A549 (cell line): ENCODE results near the gene ADAM8. TPM values are rescaled to one million over a fixed set of nuclear protein-coding genes. Genes with fewer than 3 reads are reported as not detected.

ENCODE experiments used
- ATAC-seq, 2 experiments: fragments of 200-7000 bp in 1 of 2; fragments of >200 bp in 1 of 2; cut with Nextera tagmentation in 1 of 2; cut with Tn5 transposase in 1 of 2; 3 replicates each; pipeline versions ENCODE4 v1.8.0 to v1.9.1; 2018 to 2020; ENCODE audit warnings: mild to moderate bottlenecking in 1 of 2, moderate library complexity in 1 of 2
- CTCF ChIA-PET: fragments of 300-600 bp; sonication (Branson Sonifier 250); formaldehyde crosslinking; extraction: SDS; loops from one replicate; lab custom pipeline; 2021; ENCODE audit warnings: antibody characterized with exemption, inconsistent platforms; lab: Yijun Ruan, JAX
- POLR2A ChIA-PET: fragments of 350-600 bp; formaldehyde crosslinking; extraction: SDS; loops from one replicate; lab custom pipeline; 2021; ENCODE audit warnings: antibody characterized with exemption, inconsistent platforms; lab: Yijun Ruan, JAX
- DNase-seq, 2 experiments: peaks; one replicate each; pipeline versions ENCODE4 v3.0.0 to v3.0.0-alpha.2; 2011 to 2016; ENCODE audit warnings: low read depth in 1 of 2, low spot score in 1 of 2
- FAIRE-seq: peaks from 2 replicates; lab custom pipeline; 2011; peaks lifted over from hg19 to GRCh38; lab: Jason Lieb, UNC
- H3K27ac ChIP-seq, 2 experiments: fragments of >200 bp; sonication (Bioruptor Twin); formaldehyde crosslinking; 3 replicates each; pipeline ENCODE4 v1.5.1; 2016 to 2017
- H3K4me1 ChIP-seq: fragments of >200 bp; sonication (Bioruptor Twin); formaldehyde crosslinking; 3 replicates; pipeline ENCODE4 v1.6.1; 2016
- H3K4me2 ChIP-seq: fragments of >200 bp; sonication (Bioruptor Twin); formaldehyde crosslinking; 3 replicates; pipeline ENCODE4 v1.6.1; 2016
- H3K4me3 ChIP-seq: fragments of >200 bp; sonication (Bioruptor Twin); formaldehyde crosslinking; 3 replicates; pipeline ENCODE4 v1.5.1; 2016
- H3K9me3 ChIP-seq: fragments of >200 bp; sonication (Bioruptor Twin); formaldehyde crosslinking; 3 replicates; pipeline ENCODE4 v1.6.1; 2016
- CBX2 ChIP-seq: fragments of 200-600 bp; sonication (generic); IDR thresholded peaks from 2 replicates; pipeline ENCODE4 v1.6.1; 2016; ENCODE audit warnings: low read depth, mild to moderate bottlenecking, borderline replicate concordance
- CBX8 ChIP-seq: fragments of 200-600 bp; sonication (generic); IDR thresholded peaks from 2 replicates; pipeline ENCODE4 v1.6.1; 2016
- CHD4 ChIP-seq: fragments of 200-600 bp; sonication (generic); IDR thresholded peaks from 2 replicates; pipeline ENCODE4 v1.6.1; 2016; ENCODE audit warnings: antibody characterized with exemption, mild to moderate bottlenecking, borderline replicate concordance
- EHF ChIP-seq: fragments of 250-450 bp; sonication (Bioruptor Pico); IDR thresholded peaks from 2 replicates; pipeline ENCODE4 v1.5.0; 2020; ENCODE audit warnings: mild to moderate bottlenecking
- EHMT2 ChIP-seq: fragments of 200-600 bp; sonication (generic); IDR thresholded peaks from 2 replicates; pipeline ENCODE4 v1.6.1; 2016; ENCODE audit warnings: antibody characterized with exemption, low read depth, mild to moderate bottlenecking, moderate library complexity
- HEYL ChIP-seq: fragments of 250-450 bp; sonication (Bioruptor Pico); IDR thresholded peaks from 2 replicates; pipeline ENCODE4 v1.8.0; 2021; ENCODE audit warnings: mild to moderate bottlenecking, moderate library complexity
- JUN ChIP-seq, 2 experiments: fragments of >200 bp; sonication (Bioruptor Twin); formaldehyde crosslinking; IDR thresholded peaks; 2 replicates in 1 of 2; 3 replicates in 1 of 2; pipeline ENCODE4 v1.6.1; 2016 to 2017
- KDM5A ChIP-seq: fragments of 200-600 bp; sonication (generic); IDR thresholded peaks from 2 replicates; pipeline ENCODE4 v1.6.1; 2016; ENCODE audit warnings: antibody characterized with exemption, mild to moderate bottlenecking
- MAFK ChIP-seq: fragments of 450-650 bp; IDR thresholded peaks from 2 replicates; pipeline ENCODE4 v1.6.1; 2014; ENCODE audit not compliant: partially characterized antibody
- MYC ChIP-seq: IDR thresholded peaks from 2 replicates; pipeline ENCODE4 v1.6.1; 2012; ENCODE audit warnings: mild to moderate bottlenecking, inconsistent platforms, low read length, improper control_type of control experiment, borderline replicate concordance
- NFE2L2 ChIP-seq: fragments of 150-350 bp; conservative IDR thresholded peaks from 2 replicates; pipeline ENCODE4 v1.6.1; 2014; ENCODE audit warnings: low read length
- POLR2AphosphoS2 ChIP-seq: conservative IDR thresholded peaks from 2 replicates; pipeline ENCODE4 v1.6.1; 2012; ENCODE audit warnings: low read length, improper control_type of control experiment, inconsistent platforms
- RNF2 ChIP-seq: fragments of 200-600 bp; sonication (generic); IDR thresholded peaks from 2 replicates; pipeline ENCODE4 v1.6.1; 2016; ENCODE audit warnings: low read depth, mild to moderate bottlenecking, antibody characterized with exemption, moderate library complexity, borderline replicate concordance
- TFCP2L1 ChIP-seq: fragments of 250-450 bp; sonication (Bioruptor Pico); IDR thresholded peaks from 2 replicates; pipeline ENCODE4 v1.5.0; 2021; ENCODE audit warnings: mild to moderate bottlenecking
- ZC3H11A ChIP-seq: fragments of 450-650 bp; IDR thresholded peaks from 2 replicates; pipeline ENCODE4 v1.6.1; 2014; ENCODE audit warnings: antibody characterized with exemption, mild to moderate bottlenecking
- ZFP36 ChIP-seq: fragments of 450-650 bp; IDR thresholded peaks from 2 replicates; pipeline ENCODE4 v1.6.1; 2014; ENCODE audit warnings: borderline replicate concordance; ENCODE audit not compliant: partially characterized antibody
- ZSCAN20 ChIP-seq: fragments of 250-450 bp; sonication (Bioruptor Pico); IDR thresholded peaks from 2 replicates; pipeline ENCODE4 v1.8.0; 2022; ENCODE audit warnings: mild to moderate bottlenecking, moderate library complexity
- WGBS: methylation state at CpG from one replicate; pipeline ENCODE4 v1.1.6; 2017; ENCODE audit errors: missing lambda C conversion rate; 5-methylcytosine and 5-hydroxymethylcytosine counted together
- polyA plus RNA-seq, 4 experiments: library from polyadenylated mRNA; depleted of rRNA in 3 of 4; stranded (reverse); fragments of >200 nt; fragmentation: RNase III in 1 of 4; extraction: RNeasy Plus Mini Kit Qiagen cat#74134 plus additional on column Dnase treatment in 1 of 4; gene quantifications; 2 replicates in 3 of 4; 3 replicates in 1 of 4; pipeline ENCODE4 v1.2.3, GENCODE V29; 2011 to 2017
- TF ChIP-seq, protein P1 (sequence below): fragments of 150-350 bp; IDR thresholded peaks from 2 replicates; pipeline ENCODE4 v1.6.1; 2014; ENCODE audit warnings: low read depth, mild to moderate bottlenecking, low read length
- TF ChIP-seq, protein P2 (sequence below): fragments of 450-650 bp; IDR thresholded peaks from 2 replicates; pipeline ENCODE4 v1.6.1; 2014; ENCODE audit warnings: antibody characterized with exemption
- TF ChIP-seq, protein P3 (sequence below): IDR thresholded peaks from 2 replicates; pipeline ENCODE4 v1.6.1; 2012; ENCODE audit warnings: low read depth, borderline replicate concordance
- TF ChIP-seq, protein P4 (sequence below): fragments of 200-600 bp; sonication (generic); IDR thresholded peaks from 2 replicates; pipeline ENCODE4 v1.6.1; 2016; ENCODE audit warnings: antibody characterized with exemption, mild to moderate bottlenecking, moderate library complexity

Gene ADAM8
- polyA plus RNA-seq, 2 of the 4 experiments (the other 2 are of a cell fraction): 1.4 to 4.1 TPM

DNA sequence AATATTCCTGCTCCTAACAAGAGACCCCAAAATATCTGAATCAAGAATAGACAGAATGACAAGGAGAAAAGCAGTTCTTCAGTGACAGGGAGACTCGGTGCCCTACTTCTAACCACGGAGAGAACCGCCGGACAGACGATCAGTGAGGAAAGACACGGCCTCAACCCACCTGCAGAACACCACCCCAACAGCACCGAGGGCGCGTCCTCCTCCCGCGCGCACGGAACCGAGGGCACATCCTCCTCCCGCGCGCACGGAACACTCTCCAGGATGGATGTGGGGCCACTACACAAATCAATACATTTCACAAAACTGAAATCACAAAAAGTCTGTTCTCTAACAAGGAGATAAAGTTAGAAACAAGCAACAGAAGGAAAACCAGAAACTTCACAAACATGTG, 9.7 kb upstream of the ADAM8 start:
- CTCF ChIA-PET: interaction anchor here (2.2 kb wide), 1 partner anchor 13 kb away, joined by 5 read pairs; no protein-coding TSS in a partner anchor
- Histone ChIP-seq H3K4me2 (no peak overlapping the region), H3K9me3 (no peaks in the 10 kb centered on the region), H3K4me3 (no peak overlapping the region), H3K4me1 (no peaks in the 10 kb centered on the region)
- FAIRE-seq: no peak
- POLR2A ChIA-PET: no interaction called here
- DNase-seq: no peak
- WGBS: 91% methylated on average over 18 of the region's 18 CpGs
- ATAC-seq: no peak
- no peak for TF ChIP-seq POLR2AphosphoS2
- TF ChIP-seq, protein P1, sequence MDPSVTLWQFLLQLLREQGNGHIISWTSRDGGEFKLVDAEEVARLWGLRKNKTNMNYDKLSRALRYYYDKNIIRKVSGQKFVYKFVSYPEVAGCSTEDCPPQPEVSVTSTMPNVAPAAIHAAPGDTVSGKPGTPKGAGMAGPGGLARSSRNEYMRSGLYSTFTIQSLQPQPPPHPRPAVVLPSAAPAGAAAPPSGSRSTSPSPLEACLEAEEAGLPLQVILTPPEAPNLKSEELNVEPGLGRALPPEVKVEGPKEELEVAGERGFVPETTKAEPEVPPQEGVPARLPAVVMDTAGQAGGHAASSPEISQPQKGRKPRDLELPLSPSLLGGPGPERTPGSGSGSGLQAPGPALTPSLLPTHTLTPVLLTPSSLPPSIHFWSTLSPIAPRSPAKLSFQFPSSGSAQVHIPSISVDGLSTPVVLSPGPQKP: no peak
- TF ChIP-seq MYC: no peak
- no peak for TF ChIP-seq ZFP36
- TF ChIP-seq EHMT2: no peak
- TF ChIP-seq, all 56 proteins: peak for 0
- H3K27ac ChIP-seq: no peak overlapping the region

DNA sequence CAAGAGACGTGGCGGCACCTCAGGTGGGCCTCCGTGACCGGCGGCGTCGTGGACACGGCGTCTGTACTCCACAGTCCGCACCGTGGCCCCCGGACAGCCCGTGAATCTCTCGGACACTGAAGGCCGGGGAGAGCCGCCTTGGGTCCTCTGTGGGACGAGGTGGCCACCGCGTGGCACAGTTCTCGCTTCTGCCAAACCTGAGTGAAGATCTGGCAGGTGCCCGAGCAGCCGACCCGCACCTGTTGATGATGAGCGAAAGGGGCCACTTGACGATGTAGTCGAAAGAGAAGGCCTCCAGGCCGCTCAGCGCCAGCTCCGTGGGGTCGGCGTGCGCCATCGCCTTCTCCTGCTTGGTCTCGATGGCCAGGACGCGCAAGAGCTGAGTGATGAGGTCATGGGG, 8.5 kb upstream of the ADAM8 start:
- DNase-seq (no peak), ATAC-seq (no peak), FAIRE-seq (no peak)
- H3K4me3 ChIP-seq: no peak overlapping the region
- H3K27ac ChIP-seq: no peak overlapping the region
- H3K9me3 ChIP-seq: no peaks in the 10 kb centered on the region
- no peaks in the 10 kb centered on the region for H3K4me1 ChIP-seq
- TF ChIP-seq CBX8: no peak
- no peak for TF ChIP-seq HEYL (CRISPR knock-in tag)
- TF ChIP-seq ZSCAN20 (CRISPR knock-in tag): no peak
- TF ChIP-seq, protein P2, sequence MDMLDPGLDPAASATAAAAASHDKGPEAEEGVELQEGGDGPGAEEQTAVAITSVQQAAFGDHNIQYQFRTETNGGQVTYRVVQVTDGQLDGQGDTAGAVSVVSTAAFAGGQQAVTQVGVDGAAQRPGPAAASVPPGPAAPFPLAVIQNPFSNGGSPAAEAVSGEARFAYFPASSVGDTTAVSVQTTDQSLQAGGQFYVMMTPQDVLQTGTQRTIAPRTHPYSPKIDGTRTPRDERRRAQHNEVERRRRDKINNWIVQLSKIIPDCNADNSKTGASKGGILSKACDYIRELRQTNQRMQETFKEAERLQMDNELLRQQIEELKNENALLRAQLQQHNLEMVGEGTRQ: no peak
- TF ChIP-seq, protein P3, sequence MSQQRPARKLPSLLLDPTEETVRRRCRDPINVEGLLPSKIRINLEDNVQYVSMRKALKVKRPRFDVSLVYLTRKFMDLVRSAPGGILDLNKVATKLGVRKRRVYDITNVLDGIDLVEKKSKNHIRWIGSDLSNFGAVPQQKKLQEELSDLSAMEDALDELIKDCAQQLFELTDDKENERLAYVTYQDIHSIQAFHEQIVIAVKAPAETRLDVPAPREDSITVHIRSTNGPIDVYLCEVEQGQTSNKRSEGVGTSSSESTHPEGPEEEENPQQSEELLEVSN: no peak
- TF ChIP-seq NFE2L2: no peak
- WGBS: 97% methylated on average over 25 of the region's 36 CpGs
- CTCF ChIA-PET: interaction anchor here (0.9 kb wide), 1 partner anchor 14 kb away, joined by 4 read pairs; no protein-coding TSS in a partner anchor
- H3K4me2 ChIP-seq: no peak overlapping the region
- POLR2A ChIA-PET: no interaction called here

DNA sequence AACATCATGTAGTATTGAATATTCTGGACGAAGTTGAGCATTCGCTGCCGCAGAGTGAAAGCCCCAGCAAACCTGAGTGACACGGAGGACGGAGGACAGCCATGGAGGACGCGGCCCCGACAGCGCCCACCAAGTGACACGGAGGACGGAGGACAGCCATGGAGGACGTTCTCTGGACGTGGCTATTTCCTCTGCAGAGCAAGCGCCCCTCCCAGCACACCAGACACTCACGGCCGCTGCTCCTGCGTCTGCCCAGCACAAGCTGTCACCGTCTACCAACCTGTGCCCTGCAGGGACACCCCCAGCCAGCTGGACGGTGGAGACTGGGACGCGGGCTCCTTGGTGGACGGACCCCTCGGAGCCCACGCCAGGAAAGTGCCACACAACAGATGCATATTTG, 7.3 kb upstream of the ADAM8 start:
- H3K27ac ChIP-seq: no peak overlapping the region
- TF ChIP-seq CBX2 (no peak), TFCP2L1 (no peak), ZC3H11A (no peak), JUN (IDR thresholded peaks at IDR 0.05) (no peak), MAFK (no peak), EHF (CRISPR knock-in tag) (no peak), CHD4 (no peak), KDM5A (no peak), HEYL (CRISPR knock-in tag) (no peak), RNF2 (no peak)
- TF ChIP-seq, protein P4, sequence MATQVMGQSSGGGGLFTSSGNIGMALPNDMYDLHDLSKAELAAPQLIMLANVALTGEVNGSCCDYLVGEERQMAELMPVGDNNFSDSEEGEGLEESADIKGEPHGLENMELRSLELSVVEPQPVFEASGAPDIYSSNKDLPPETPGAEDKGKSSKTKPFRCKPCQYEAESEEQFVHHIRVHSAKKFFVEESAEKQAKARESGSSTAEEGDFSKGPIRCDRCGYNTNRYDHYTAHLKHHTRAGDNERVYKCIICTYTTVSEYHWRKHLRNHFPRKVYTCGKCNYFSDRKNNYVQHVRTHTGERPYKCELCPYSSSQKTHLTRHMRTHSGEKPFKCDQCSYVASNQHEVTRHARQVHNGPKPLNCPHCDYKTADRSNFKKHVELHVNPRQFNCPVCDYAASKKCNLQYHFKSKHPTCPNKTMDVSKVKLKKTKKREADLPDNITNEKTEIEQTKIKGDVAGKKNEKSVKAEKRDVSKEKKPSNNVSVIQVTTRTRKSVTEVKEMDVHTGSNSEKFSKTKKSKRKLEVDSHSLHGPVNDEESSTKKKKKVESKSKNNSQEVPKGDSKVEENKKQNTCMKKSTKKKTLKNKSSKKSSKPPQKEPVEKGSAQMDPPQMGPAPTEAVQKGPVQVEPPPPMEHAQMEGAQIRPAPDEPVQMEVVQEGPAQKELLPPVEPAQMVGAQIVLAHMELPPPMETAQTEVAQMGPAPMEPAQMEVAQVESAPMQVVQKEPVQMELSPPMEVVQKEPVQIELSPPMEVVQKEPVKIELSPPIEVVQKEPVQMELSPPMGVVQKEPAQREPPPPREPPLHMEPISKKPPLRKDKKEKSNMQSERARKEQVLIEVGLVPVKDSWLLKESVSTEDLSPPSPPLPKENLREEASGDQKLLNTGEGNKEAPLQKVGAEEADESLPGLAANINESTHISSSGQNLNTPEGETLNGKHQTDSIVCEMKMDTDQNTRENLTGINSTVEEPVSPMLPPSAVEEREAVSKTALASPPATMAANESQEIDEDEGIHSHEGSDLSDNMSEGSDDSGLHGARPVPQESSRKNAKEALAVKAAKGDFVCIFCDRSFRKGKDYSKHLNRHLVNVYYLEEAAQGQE: no peak
- H3K4me3 ChIP-seq: no peak overlapping the region
- ATAC-seq (no peak), DNase-seq (no peak), FAIRE-seq (no peak)
- 96% methylated on average over 24 of the region's 24 CpGs for WGBS
- no peak overlapping the region for H3K4me2 ChIP-seq
- CTCF ChIA-PET: interaction anchor here (0.9 to 2.8 kb wide), 4 partner anchors 9 to 59 kb away, joined by 3 to 10 read pairs (median 4); no protein-coding TSS in a partner anchor
- POLR2A ChIA-PET: no interaction called here
- no peaks in the 10 kb centered on the region for H3K9me3 ChIP-seq
- no peaks in the 10 kb centered on the region for H3K4me1 ChIP-seq
